ENCODE results near the gene USP49. TPM values are rescaled to one million over a fixed set of nuclear protein-coding genes. Genes with fewer than 3 reads are reported as not detected.

Gene USP49
- total RNA-seq, 1 donor from 2014 or later = 2.4 TPM

DNA sequence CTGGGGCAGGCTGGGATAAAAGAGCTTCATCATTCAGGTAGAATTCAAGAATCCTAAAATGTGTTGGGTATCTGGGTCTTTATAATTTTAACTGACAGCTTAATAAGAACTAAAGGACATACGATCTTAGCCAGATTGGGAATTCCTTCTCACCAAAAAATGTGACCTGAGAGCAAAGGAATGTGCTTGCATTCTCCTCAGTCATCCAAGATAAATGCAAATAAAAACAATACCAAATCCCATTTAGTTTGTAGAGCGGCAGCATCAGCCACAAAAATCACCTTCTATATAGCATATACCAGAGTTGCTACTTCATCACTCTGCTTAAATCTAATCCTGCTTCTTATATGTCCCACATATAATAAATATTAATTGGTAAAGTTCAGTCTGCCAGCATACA is 16.9 kb downstream of the USP49 start:
- H3K4me3 ChIP-seq (ENCODE audit: low read depth, low read length) = no peak overlapping the region
- TF ChIP-seq, protein P1, sequence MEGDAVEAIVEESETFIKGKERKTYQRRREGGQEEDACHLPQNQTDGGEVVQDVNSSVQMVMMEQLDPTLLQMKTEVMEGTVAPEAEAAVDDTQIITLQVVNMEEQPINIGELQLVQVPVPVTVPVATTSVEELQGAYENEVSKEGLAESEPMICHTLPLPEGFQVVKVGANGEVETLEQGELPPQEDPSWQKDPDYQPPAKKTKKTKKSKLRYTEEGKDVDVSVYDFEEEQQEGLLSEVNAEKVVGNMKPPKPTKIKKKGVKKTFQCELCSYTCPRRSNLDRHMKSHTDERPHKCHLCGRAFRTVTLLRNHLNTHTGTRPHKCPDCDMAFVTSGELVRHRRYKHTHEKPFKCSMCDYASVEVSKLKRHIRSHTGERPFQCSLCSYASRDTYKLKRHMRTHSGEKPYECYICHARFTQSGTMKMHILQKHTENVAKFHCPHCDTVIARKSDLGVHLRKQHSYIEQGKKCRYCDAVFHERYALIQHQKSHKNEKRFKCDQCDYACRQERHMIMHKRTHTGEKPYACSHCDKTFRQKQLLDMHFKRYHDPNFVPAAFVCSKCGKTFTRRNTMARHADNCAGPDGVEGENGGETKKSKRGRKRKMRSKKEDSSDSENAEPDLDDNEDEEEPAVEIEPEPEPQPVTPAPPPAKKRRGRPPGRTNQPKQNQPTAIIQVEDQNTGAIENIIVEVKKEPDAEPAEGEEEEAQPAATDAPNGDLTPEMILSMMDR (IDR thresholded peaks at IDR 0.05; ENCODE audit: insufficient read depth, low read length, poor library complexity, severe bottlenecking) = no peak
- no peak for DNase-seq (ENCODE audit: low read depth)
- H3K36me3 ChIP-seq (ENCODE audit: control insufficient read depth, insufficient read depth, low read length) = no peaks in the 10 kb centered on the region
- H3K27me3 ChIP-seq (ENCODE audit: control insufficient read depth, insufficient read depth, low read length) = no peaks in the 10 kb centered on the region

DNA sequence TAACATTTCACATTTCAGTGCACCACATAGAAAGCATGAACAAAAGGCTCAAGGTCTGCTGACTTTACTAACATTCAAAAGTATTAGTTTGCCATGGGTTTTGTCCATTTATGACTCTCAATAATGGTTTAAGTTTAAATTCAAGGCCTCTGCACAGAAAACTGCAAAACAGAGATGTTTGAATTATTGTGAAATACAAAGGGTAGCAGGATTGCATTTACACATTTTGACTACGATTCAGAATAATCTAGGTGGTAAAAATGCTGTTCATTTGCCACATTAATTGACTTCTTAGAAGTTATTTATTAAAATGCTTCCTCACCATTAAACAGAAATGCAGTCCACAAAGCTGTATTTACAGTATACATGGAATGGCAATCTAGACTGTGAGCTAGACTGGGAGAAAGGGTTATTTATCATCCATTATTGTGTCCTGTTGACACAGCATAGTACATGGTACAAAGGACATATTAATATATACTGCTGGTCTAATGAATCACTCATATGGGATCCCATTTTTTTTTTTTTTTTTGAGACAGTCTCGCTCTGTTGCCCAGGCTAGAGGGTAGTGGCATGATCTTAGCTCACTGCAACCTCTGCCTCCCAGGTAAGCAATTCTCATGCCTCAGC is 18.0 kb downstream of the USP49 start:
- Histone ChIP-seq H3K4me3 (ENCODE audit: low read depth, low read length) (no peak overlapping the region), H3K36me3 (ENCODE audit: control insufficient read depth, insufficient read depth, low read length) (no peaks in the 10 kb centered on the region), H3K27me3 (ENCODE audit: control insufficient read depth, insufficient read depth, low read length) (no peaks in the 10 kb centered on the region)
- TF ChIP-seq, protein P1 (IDR thresholded peaks at IDR 0.05; ENCODE audit: insufficient read depth, low read length, poor library complexity, severe bottlenecking) = no peak
- no peak for DNase-seq (ENCODE audit: low read depth)

DNA sequence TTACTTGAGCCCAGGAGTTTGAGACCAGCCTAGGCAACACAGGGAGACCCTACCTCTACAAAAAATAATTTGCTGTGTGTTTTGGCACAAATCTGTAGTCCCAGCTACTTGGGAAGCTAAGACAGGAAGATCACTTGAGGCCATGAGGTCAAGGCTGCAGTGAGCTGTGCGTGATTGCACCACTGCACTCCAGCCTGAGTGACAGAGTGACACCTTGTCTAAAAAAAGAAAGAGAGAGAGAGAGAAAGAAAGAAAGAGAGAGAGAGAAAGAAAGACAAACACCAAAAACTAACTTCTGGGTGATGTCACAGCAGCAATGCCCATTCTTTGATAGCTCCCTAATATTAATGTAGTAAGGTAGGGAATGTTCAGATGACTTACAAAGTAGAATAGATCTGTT is 20.4 kb downstream of the USP49 start:
- H3K27me3 ChIP-seq (ENCODE audit: control insufficient read depth, insufficient read depth, low read length) = no peaks in the 10 kb centered on the region
- no peak for DNase-seq (ENCODE audit: low read depth)
- H3K4me3 ChIP-seq (ENCODE audit: low read depth, low read length) = no peak overlapping the region
- H3K36me3 ChIP-seq (ENCODE audit: control insufficient read depth, insufficient read depth, low read length) = no peaks in the 10 kb centered on the region
- TF ChIP-seq, protein P1 (IDR thresholded peaks at IDR 0.05; ENCODE audit: insufficient read depth, low read length, poor library complexity, severe bottlenecking) = no peak

DNA sequence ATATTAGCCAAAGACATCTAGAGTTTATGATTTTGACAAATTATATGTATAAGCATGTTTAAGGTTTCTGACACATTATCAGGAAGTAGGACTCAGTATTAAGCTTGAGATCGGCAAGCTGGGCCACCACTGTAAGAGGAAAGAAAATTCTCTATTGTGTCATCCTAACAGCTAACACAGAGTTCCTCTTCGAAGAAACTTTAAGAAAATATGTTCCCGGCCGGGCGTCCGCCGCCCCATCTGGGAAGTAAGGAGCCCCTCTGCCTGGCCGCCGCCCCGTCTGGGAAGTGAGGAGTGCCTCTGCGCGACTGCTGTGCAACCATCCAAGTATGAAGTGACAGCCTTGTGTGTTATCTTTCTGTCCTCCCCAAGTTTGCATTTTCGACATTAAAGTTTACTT is 23.0 kb downstream of the USP49 start:
- Histone ChIP-seq H3K27me3 (ENCODE audit: control insufficient read depth, insufficient read depth, low read length) (no peaks in the 10 kb centered on the region), H3K36me3 (ENCODE audit: control insufficient read depth, insufficient read depth, low read length) (no peaks in the 10 kb centered on the region), H3K4me3 (ENCODE audit: low read depth, low read length) (no peak overlapping the region)
- TF ChIP-seq, protein P1 (IDR thresholded peaks at IDR 0.05; ENCODE audit: insufficient read depth, low read length, poor library complexity, severe bottlenecking) = no peak
- DNase-seq (ENCODE audit: low read depth) = no peak

DNA sequence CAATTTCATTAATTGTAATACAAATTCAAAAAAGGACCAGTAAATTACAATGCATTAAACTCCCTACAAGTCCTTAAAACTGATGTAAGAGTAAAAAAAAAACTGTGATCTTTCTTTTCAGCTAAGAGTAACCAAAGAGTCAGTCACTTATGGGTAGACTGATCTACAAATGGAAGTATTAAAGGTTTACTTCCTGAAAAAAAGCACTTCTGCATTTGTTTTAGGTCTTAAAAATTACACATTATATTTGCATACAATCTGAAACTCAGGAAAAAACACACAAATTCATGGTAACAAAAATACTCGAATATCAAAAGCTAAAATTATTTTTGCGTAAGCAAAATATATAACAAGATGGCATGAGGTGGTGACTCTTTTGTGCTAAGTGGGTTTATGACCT is 23.5 kb downstream of the USP49 start:
- TF ChIP-seq, protein P1 (IDR thresholded peaks at IDR 0.05; ENCODE audit: insufficient read depth, low read length, poor library complexity, severe bottlenecking) = no peak
- no peak for DNase-seq (ENCODE audit: low read depth)
- Histone ChIP-seq H3K27me3 (ENCODE audit: control insufficient read depth, insufficient read depth, low read length) (no peaks in the 10 kb centered on the region), H3K36me3 (ENCODE audit: control insufficient read depth, insufficient read depth, low read length) (no peaks in the 10 kb centered on the region), H3K4me3 (ENCODE audit: low read depth, low read length) (no peak overlapping the region)

DNA sequence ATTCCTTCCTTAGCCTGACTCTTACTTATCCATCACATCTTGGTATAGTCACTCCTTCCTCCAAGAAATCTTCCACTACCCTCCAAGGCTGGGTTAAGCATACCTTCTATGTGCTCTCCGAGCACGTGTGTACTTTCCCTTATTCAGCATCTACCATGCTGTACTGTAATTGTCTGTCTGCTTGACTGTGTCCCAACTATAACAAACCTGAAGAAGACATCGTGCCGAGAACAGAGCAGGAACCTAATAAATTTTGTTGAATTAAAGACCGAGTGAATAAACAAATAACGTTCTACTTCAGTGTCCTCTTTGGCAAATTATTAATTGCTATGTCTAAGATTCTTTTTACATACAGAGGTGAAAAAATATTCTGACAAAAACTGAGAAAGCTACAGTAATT is 35.8 kb downstream of the USP49 start:
- Histone ChIP-seq H3K4me3 (ENCODE audit: low read depth, low read length) (no peak overlapping the region), H3K36me3 (ENCODE audit: control insufficient read depth, insufficient read depth, low read length) (no peaks in the 10 kb centered on the region), H3K27me3 (ENCODE audit: control insufficient read depth, insufficient read depth, low read length) (no peaks in the 10 kb centered on the region)
- TF ChIP-seq, protein P1 (IDR thresholded peaks at IDR 0.05; ENCODE audit: insufficient read depth, low read length, poor library complexity, severe bottlenecking) = no peak
- DNase-seq (ENCODE audit: low read depth) = no peak

Data from kidney epithelial cell (primary cell).